ENCODE data around the gene NUDT4B.
"Not testable (repeated sequence)": the region's sequence is repeated elsewhere in the genome, so short reads cannot be mapped to it uniquely, and the experiment has no call there.

DNA sequence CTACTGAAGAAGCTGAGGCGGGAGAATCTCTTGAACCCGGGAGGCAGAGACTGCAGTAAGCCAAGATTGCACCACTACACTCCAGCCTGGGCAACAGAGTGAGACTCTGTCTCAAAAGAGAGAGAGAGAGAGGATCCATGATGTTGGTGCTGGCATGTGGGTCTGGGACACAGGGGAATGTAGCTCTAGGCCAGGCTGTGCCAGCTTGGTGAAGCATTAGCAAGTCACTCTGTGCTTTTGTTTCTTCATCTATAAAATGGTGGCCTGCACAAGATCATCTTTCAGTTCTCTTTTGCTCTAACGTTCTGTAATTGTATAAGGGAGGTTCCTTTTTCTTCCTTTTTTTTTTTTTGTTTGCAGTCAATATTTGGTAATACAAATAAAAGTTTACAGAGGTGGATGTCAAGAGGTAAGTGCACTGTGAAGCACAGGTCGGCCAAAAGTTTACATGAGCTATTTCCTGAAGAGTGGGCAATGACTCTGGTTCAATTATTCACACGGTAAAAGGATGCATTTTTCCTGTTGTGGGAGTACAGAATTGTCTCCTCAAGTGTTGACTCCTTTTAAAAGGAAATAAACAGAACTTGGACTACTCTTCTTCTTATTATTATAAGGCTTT, 44.5 kb upstream of the NUDT4B start:
- not testable (repeated sequence) for TF ChIP-seq ZNF792 (CRISPR knock-in tag; IDR thresholded peaks at IDR 0.05); HES4 (CRISPR knock-in tag; IDR thresholded peaks at IDR 0.05; ENCODE audit: borderline replicate concordance); POLR2AphosphoS5 (IDR thresholded peaks at IDR 0.05; ENCODE audit: low read depth, low read length); ZFX (CRISPR knock-in tag; IDR thresholded peaks at IDR 0.05; ENCODE audit: low read depth)
- TF ChIP-seq, protein P1, sequence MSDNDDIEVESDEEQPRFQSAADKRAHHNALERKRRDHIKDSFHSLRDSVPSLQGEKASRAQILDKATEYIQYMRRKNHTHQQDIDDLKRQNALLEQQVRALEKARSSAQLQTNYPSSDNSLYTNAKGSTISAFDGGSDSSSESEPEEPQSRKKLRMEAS (IDR thresholded peaks at IDR 0.05), result not testable (repeated sequence)
